C4-2B (cell line): ENCODE data around the gene CCR4.
"Not testable (repeated sequence)": the region's sequence is repeated elsewhere in the genome, so short reads cannot be mapped to it uniquely, and the experiment has no call there.

Experiments
- H3K27ac ChIP-seq: fragments of 450-650 bp; 2 replicates; pipeline ENCODE4 v1.5.1; 2017
- CTCF ChIP-seq: fragments of 450-650 bp; conservative IDR thresholded peaks from 2 replicates; pipeline ENCODE4 v1.5.1; 2017; ENCODE audit warnings: mild to moderate bottlenecking
- ZFX ChIP-seq: fragments of 450-650 bp; IDR thresholded peaks from 2 replicates; pipeline ENCODE4 v1.6.1; 2017

The CCR4 gene

DNA sequence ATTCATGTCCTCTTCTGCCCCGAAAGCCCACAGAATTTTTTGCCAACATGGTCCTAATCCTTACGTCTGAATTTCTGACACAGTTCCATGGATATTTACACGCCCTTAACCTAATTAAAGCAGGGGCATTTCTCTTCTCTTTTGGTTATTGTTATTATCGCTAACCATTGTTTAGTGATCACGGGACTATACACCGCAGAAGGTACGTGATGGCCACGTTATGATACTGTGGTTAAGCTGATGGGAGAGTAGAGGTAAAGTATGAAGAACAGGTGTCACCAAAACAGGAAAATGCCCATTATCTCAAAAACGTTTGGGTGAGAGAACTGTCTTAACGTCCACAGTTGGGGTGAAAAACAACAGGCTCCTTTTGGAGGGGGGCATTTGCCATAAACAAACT is 26.4 kb downstream of the CCR4 start:
- H3K27ac ChIP-seq = no peak overlapping the region
- no peak for TF ChIP-seq CTCF
- TF ChIP-seq ZFX = no peak

DNA sequence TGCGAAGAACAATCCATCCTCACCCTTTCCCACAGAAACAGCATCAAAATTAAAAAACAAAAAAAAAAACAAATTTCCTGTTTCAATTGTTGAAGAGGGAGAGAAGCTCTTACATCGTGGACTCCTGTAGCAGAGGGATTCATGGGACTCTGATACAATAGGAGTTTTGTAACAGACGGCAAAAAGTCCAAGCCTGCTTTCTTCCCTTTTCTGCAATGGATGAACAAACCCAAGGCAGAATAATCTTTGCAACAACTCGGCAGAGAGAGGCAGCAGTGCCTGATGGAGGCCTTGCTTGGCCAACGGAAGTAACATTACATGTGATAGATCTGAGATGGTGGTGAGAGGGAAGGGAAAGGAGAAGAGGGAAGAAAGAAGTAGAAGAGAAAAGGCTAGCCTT is 26.9 kb downstream of the CCR4 start:
- no peak overlapping the region for H3K27ac ChIP-seq
- no peak for TF ChIP-seq CTCF
- TF ChIP-seq ZFX = no peak

DNA sequence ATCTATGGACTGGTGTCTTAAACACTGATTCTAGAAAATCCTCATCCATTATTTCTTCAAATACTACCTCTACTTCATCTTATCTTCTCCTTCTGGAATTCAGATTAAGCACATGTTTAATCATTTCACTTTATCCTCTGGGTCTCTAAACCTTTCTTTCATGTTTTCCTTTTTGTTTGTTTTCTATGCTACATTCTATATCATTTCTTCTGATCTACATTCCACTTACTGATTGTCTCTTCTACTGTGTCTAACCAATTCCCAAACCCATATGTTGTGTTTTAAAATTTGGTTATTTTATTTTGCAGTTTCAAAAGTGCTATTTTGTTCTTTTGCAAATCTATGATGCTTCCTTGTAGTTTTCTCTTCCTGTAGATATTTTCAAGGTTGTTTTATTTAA is 31.7 kb downstream of the CCR4 start:
- no peak for TF ChIP-seq ZFX
- no peak for TF ChIP-seq CTCF
- no peak overlapping the region for H3K27ac ChIP-seq

DNA sequence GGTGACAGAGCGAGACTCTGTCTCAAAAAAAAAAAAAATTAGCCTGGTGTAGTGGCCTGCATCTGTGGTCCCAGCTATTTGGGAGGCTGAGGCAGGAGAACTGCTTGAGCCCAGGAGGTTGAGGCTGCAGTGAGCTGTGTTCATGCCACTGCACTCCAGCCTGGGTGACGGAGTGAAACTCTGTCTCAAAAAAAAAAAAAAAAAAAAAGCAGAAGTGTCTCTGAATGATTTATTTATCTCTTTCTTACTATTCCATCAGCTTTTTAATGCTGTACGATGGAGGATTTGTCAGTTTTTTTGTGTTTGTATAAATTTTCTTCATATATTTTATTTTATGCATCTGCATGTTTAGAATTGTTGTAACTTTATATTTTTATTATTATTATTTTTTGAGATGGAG is 33.5 kb downstream of the CCR4 start:
- H3K27ac ChIP-seq = not testable (repeated sequence)

DNA sequence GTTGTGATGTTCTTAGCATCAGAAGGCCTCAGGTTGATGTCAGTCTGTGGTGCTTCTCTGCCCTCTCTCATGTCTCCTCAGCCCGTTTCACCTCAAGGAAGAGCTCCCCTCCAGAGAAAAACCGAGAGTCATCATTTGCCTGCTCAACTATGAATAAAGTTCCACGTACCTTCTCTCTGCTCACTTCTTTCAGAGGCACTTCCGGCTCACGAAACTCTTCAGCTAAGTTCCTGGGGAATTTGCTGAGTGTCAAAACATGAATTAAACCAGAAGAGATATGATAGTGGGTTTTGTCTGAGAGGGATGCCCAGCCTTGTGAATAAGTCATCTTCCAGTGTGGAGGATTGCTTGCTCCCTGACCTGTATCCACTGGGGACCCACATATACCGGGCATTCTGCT is 37.7 kb downstream of the CCR4 start:
- TF ChIP-seq ZFX (no peak), CTCF (no peak)
- H3K27ac ChIP-seq = no peak overlapping the region

DNA sequence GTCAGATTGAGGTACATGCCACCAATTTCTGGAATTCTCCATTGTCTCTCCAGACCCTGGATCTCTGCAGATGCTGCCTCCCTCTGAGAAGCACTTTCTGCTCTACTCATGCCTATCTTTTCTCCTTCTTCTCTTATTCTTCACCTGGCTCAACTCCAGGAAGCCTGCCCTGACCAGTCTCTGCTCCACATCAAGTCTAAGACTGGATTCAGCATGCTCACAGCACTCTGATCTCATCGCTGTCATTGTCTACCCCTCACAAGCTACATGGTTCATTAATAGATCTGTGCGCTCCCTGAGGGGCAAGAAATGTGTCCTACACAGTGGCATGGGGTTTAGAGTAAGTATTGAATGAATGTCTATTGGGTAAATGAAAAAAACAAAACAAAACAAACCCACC is 38.7 kb downstream of the CCR4 start:
- no peak overlapping the region for H3K27ac ChIP-seq
- TF ChIP-seq ZFX = no peak

DNA sequence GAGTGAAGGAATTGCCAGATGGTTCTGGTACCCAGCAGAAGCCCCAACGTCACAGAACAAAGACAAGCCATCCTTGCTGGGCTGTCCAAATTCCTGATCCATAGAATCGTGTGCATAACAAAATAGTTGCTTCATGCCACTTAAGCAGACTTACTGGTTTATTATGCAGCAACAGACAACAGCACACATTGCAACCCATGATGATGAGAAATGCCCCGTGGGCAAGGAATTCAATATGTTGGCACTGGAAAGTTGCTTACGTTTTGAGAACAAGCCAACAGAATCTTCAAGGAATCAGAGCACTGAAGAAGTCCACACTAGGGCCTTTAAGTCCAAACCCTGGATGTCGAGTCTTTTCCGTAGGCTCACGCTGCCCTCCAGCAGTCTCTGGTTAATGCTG is 40.3 kb downstream of the CCR4 start:
- no peak overlapping the region for H3K27ac ChIP-seq
- no peak for TF ChIP-seq CTCF
- no peak for TF ChIP-seq ZFX

- H3K27ac ChIP-seq = no peak overlapping the region
- TF ChIP-seq ZFX (no peak), CTCF (no peak)
These were observed 40.9 kb downstream of the CCR4 start for GRCh38 chr3:32992310-32992686.

DNA sequence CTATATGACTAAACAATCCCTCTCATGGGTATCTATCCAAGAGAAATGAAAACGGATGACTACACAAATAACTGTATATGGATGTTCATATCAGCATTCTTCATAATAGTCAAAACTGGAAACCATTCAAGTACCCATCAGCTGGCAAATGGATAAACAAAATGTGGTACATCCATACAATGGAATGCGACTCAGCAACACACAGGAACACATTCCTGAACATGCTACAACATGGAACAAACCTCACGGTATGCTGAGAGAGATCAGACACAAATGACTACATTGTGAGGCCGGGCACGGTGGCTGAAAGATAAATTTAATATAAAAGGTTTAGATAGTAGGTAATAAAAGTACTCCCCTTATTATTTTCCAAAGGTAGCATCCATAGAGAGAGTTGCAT is 42.6 kb downstream of the CCR4 start:
- H3K27ac ChIP-seq = no peak overlapping the region
- no peak for TF ChIP-seq ZFX
- TF ChIP-seq CTCF = no peak
